ENCODE data around the gene CYP27B1.
"Not testable (repeated sequence)": the region's sequence is repeated elsewhere in the genome, so short reads cannot be mapped to it uniquely, and the experiment has no call there.

The CYP27B1 gene

GRCh38 chr12:57734591-57734990 lies 32.3 kb downstream of the CYP27B1 start:
- DNase-seq, result no peak

- no peak for DNase-seq
Measured at GRCh38 chr12:57733928-57734327, 33.0 kb downstream of the CYP27B1 start.

- no peak for DNase-seq
Measured at GRCh38 chr12:57732726-57733593, 33.9 kb downstream of the CYP27B1 start.

- no peak for DNase-seq
Measured at GRCh38 chr12:57732270-57732669, 34.6 kb downstream of the CYP27B1 start.

- DNase-seq, result no peak
Measured at GRCh38 chr12:57731411-57732080, 35.3 kb downstream of the CYP27B1 start.

- no peak for DNase-seq
Measured at GRCh38 chr12:57730336-57731067, 36.4 kb downstream of the CYP27B1 start.

- DNase-seq, result no peak
Measured at GRCh38 chr12:57729321-57729844, 37.5 kb downstream of the CYP27B1 start.

GRCh38 chr12:57727758-57728395 lies 39.0 kb downstream of the CYP27B1 start:
- DNase-seq, result peak; percentile 48

GRCh38 chr12:57726884-57727757 lies 39.8 kb downstream of the CYP27B1 start:
- no peak for DNase-seq

- DNase-seq, result peak; percentile 92
Measured at GRCh38 chr12:57726151-57726883, 40.6 kb downstream of the CYP27B1 start.

- DNase-seq, result no peak
Measured at GRCh38 chr12:57725851-57726150, 41.1 kb downstream of the CYP27B1 start.

- DNase-seq, result no peak
Measured at GRCh38 chr12:57724936-57725740, 41.7 kb downstream of the CYP27B1 start.

GRCh38 chr12:57724003-57724935 lies 42.6 kb downstream of the CYP27B1 start:
- no peak for DNase-seq

GRCh38 chr12:57723630-57723962 lies 43.3 kb downstream of the CYP27B1 start:
- no peak for DNase-seq

- no peak for DNase-seq
Measured at GRCh38 chr12:57722716-57723629, 43.9 kb downstream of the CYP27B1 start.

- DNase-seq, result not testable (repeated sequence)
Measured at GRCh38 chr12:57721846-57722608, 44.9 kb downstream of the CYP27B1 start.

All from eye (tissue), 1 donor.